NOMO-1 treated with dmso at 0.1 percent for 144 hours (cell line): ENCODE measurements around the gene AGPAT2.

Experiments
- DNase-seq: peaks from one replicate; lab custom pipeline; 2025; ENCODE audit not compliant: unreplicated experiment; lab: John Stamatoyannopoulos, UW

AGPAT2 gene

DNA sequence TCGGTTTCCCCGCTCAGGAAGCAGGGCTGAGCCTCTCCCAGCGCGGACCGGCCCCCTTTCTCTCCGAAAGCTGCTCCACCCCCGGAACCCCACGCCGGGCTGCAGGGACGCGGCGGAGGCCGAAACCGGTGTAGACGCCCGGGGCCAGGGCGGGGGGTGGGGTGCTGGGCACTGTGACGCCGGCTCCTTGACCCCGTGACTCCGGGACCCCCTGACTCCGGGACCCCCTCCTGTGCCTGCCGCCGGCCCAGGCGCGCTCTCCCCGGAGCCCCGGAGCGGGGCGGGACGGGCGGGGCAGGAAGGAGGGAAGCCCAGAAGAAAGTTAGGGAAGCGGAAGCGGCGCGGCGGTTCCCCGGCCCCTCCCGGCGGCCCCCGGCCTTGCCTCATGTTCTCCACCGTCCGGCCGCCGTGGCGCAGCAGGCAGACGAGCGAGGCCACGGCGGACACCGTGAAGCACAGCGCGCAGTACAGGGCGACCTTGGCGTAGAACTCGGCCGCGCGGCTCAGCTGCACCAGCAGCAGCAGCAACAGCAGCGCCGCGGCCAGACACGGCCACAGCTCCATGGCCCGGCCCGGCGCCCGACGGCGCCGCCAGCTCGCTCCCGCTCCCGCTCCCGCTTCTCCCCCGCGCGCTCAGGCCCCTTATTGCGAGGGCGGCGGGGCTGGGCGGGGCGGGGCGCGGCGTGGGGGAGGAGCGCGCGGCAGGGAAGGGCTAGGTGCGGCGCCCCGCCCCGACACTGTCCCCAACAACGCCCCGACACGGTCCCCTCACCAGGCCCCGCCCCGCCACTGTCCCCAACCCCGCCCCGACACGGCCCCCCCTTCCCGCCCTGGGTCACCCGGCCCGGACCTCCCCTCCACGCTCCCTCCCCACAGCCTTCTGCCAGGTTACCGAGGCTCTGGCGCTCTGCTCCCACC lies at the start of gene AGPAT2:
Gene AGPAT2 (minus strand): TSS at position 664 of the 918 bp plus-strand sequence. CDS start 100 bp downstream, at position 564.
- DNase-seq, result peak; percentile 86

DNA sequence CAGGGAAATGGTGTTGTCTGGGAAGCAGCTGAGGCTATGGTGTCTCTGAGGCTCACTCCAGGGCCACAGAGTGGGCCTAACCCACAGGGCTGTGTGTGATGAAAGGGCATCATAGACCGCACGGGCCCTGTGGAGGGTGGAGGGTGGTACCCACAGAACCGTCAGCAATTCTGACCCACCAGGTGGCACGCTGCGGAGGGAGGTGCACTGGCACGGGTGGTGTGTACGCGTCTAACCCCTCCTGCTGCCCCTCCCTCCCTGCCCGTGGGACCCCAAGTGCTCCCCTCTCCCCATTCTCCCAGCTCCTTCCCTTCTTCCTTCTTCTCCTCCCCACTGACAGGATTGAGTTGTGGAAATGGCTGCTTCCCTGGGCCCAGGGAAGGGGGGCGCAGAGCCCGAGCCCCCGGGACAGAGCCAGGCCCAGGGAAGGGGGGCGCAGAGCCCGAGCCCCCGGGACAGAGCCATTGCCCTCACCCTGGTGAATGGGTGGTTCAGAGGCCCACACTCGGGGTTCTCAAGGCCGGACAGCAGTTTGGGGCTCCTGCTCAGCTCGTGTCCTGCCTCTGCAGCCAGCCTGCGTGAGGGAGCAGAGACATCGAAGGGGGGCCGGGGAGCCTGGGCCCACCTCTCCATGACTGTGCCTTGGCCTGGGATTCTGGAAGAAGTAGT lies 48.7 kb upstream of the AGPAT2 start:
- DNase-seq, result no peak

DNA sequence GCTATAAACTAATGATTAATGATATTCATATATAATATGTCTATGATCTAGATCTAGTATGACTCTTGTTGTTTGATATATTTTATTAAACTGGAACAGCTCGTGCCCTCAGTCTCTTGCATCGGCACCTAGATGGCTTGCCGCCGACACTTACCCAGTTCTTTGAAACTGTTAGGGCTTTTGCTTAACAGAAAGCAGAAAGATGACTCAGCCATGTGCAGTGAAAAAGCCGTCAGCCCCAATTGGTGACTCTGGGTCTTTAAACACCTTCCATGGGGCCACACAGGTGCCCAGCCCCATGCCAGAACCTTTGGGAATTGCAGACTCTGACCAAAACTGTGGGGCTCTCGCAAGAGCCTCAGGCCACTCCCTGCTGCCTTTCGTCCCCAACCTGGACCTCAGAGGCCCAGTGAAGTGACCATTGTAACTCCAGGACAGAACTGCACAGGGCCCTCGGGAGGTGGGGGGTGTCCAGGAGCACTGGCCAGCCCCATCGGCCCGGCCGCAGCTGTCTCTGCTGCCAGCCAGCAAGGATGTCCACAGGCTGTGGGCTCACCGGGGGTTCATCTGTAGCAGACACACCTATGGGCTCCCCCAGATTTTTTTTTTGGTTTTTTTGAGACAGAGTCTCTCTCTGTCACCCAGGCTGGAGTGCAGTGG lies 47.7 kb upstream of the AGPAT2 start:
- DNase-seq, result no peak

DNA sequence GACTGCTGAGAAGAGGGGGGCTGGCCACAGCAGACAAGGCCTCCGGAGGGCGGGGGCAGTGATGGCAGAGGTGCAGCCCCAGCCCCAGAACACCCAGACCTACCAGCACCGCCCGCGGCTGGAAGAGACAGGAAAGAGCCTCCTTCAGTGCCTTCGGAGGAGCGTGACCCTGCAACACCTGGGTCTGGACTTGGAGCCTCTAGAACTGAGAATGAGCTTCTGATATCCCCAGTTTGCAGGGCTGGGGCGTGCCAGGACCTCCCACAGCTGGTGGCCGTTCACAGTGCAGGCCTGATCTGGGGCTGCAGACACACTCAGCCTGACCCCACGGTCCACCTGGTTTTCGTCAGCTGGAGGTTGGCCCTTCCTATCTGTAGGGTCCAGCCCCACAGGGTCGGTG lies 46.4 kb upstream of the AGPAT2 start:
- DNase-seq, result no peak

DNA sequence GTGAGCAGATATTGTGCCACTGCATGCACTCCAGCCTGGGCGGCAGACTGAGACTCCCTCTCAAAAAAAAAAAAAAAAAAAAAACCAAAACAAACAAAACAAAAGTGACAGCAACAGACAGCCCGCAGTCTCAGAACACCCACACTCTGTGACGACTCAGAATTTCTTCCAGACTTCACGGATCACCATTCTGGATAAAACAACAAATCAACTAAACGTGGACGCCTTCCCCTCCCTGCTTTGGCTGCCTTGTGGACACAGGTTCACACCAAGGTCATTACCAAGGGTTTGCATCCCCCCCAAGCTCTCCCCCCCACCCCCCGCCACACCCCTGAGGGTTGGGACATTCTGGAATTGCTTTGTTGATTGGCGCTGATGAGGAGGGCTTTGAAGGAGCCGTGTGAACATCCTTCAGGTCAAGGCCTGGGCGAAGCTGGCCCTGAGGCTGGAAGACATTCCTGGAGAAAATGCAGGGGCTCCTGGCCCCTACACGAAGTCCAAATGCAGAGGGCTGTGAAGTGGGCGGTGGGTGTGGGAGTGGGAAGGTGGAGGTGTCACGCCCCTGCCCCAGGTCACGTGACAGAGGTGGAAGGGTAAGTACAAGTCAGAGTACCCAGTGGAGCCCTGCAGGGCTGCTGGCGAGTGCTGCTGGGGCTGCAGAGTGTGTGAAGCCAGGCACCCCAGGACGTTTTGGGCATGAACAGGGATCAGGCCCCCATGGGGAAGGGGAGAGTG lies 45.4 kb upstream of the AGPAT2 start:
- DNase-seq, result no peak

DNA sequence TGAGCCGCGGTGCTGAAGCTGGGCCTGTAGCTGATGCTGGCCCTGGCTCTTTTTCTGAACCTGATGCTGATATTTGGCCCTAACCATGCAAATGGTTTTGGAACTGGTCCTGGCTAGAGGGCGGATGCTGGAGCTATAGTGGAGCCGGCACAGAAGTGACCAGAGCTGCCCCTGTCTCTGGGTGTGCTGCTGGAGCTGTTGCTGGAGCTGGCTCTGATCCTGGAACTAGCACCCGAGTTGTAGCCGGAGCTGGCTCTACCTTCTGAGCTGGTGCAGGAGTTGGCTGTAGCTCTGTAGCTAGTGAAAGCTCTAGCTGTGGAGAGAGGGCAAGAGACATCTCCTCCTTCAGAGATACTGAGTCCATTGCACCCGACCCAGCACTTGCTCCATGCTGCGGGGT lies 42.7 kb upstream of the AGPAT2 start:
- DNase-seq, result no peak

DNA sequence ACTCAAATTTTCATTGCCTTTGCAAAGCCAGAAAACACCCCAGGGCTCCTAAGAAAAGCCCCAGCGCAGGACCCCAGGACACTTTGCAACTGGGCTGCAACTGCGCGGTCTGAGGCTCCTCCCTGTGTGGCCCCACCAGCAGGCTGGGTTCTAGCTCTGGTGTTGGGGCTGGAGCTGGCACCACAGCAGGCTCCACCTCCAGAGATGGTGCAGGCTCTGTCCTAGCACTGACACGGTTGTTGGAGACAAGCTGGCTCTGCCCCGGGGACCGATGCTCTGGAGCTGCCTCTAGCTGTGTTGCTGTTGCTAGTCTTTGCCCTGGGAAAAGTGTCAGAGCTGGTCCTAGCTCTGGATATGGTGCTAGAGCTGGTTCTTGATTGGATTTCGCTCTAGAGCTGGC lies 41.9 kb upstream of the AGPAT2 start:
- no peak for DNase-seq

DNA sequence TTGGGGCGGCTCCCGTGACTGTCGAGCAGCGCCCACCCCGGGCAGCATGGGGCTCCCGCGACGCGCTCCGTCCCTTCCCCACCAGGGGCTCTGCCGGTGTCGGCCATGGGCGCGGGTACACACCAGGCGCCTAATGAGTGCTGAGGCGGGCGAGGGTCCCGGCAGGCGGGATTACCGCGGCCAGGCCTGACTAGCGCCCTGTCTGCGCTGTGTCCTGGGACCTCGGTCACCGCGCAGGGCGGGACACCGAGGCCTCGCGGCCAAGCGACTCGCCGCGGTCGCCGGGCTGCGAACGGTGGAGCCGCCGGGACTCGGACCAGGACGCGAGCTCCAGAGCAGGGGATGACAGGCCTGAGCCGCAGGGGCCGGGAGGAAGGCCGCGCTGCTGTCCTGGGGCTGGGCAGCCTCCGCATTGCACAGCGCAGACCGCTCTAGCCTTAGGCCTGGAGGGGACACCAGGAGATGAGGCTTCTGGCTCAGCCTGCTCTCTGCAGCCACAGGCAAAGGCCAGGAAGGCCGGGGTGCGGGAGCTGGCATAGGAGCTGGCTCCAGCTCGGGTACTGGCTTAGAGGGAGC lies 41.4 kb upstream of the AGPAT2 start:
- no peak for DNase-seq

DNA sequence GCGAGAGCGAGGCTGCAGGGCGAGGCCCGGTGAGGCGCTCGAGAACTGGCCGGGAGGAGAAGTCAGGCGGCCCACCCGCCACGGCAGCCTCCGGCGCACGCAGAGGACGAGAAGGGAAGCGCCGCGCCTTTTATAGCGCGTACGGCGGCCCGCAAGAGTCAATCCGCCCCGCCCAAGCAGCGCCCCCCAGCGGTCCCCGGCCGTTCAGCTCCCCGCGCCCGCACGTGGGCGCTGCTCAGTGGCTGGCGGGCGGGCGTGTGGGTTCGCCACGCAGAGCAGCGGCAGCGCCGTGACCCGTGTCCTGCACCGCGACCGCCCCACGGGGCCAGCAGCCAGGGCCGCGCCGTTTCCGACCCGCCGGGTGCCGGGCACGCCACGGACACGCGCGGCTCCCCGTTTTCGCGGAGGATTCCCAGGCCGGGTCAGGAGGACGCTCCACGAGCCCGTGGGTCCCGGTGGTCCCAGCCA lies 40.9 kb upstream of the AGPAT2 start:
- DNase-seq, result peak; percentile 87

DNA sequence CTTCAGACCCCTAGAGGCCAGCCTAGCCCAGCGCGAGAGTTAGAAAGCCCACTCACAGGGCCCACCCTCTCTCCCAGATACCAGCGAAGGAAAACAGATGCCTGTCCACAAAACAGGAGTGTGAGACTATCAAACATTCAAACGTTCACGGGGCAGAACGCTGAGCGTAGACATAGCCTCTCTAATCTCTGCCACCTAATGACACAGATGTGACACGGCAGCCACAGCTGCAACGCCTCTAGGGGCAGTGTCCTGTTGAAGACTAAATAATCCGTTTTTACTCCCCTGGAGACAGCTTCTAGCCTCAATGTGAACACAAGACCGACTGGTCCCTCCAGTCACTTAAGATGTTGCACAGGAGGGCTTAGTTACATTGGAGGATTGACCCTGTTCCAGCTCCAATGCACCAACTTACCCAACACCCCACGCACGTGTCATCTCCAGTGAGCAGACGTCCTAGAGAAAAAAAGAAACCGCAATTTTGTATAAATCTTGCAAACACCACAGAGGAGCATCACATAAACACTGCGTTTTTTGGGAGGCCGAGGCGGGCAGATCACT lies 39.5 kb upstream of the AGPAT2 start:
- no peak for DNase-seq

DNA sequence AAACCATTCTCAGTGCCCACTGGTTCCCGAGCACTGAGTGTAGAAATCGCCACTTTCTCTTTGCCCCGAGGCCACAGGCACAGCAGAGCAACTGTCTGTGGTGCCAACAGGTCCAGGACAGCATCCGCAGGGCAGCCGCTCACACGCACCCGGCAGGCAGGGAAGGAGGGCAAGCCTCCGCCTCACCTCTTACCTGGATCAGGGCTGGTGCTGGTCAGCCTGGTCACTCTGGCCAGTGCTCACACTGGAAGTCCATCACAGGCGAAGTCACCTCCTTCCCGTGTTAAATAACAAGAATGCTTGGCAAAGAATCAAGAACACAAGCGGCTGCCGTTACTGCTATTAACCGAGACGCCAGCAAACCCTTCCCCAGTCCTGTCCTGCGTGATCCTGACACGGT lies 38.9 kb upstream of the AGPAT2 start:
- DNase-seq, result no peak

DNA sequence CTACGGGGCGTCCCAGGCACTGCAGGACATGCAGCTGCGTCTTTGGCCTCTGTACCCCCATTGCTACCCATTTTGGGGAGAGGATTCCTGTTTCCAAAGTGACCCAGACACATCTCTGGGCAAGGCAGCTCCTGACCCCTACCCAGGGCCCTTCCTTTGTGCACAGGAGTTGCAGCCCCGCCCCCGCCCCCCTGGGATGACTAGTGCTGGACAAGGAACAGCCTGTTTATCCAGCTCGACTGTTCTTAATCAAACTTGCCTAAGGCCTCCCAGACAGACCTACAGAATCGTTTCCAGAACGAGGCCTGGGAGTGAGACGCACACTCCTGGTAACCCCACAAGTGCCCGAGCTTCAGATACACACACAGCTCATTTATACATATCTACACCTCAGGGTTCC lies 38.4 kb upstream of the AGPAT2 start:
- DNase-seq, result no peak

DNA sequence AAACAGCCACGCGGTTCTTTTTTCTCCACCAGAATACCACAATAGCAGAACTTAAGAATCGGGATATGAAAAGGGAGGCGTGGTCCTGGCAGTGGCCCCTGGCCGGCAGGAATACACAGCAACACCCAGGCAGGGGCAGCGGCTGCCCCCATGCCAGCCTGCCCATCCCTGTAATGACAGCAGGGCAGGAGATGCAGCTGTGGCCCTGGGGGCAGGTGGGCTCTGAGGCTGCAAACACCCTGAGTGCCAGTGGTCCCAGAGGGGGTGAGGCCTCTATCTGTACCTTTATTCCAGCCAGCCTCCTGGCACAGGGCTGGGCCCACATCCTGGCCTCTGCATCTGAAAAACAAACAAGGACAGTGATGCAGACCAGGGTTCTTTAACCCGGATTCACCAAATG lies 37.5 kb upstream of the AGPAT2 start:
- DNase-seq, result no peak

DNA sequence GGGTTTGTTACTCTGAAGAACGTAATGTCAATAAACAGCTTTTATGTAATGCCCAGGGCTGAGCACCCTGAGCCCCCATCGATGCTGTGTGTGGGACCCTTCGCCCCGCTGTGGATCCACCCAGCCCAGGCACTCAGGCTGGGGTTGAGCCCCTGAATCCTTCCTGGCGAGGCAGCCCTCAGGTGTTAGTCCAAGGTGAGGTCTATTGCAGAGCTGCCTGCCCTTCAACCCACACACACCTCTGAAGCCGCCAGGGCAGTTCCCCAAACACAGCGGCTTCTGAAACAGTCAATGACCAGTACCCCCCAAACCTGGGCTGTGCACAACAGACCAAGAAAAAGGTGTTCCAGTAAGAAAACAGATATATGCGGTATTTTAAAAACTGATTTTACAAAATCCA lies 36.7 kb upstream of the AGPAT2 start:
- no peak for DNase-seq

DNA sequence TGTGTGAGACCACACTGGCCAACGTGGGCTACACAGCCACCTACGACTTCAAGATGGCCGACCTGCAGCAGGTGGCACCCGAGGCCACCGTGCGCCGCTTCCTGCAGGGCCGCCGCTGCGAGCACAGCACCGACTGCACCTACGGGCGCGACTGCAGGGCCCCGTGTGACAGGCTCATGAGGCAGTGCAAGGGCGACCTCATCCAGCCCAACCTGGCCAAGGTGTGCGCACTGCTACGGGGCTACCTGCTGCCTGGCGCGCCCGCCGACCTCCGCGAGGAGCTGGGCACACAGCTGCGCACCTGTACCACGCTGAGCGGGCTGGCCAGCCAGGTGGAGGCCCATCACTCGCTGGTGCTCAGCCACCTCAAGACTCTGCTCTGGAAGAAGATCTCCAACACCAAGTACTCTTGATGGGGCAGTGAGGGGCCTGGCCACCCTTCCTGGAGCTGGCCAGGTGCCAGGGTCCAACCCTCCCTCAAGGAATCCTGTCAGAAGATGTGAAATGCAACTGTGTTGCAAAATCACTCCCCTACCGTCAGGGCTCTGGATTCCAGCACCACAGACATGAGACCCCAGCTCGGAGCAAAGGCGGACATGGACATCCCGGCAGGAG lies 36.2 kb upstream of the AGPAT2 start:
- no peak for DNase-seq

DNA sequence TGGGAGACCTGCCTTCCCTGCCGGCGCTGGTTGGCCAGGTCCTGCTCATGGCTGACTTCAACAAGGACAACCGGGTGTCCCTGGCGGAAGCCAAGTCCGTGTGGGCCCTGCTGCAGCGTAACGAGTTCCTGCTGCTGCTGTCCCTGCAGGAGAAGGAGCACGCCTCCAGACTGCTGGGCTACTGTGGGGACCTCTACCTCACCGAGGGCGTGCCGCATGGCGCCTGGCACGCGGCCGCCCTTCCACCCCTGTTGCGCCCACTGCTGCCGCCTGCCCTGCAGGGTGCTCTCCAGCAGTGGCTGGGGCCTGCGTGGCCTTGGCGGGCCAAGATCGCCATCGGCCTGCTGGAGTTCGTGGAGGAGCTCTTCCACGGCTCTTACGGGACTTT lies 35.7 kb upstream of the AGPAT2 start:
- no peak for DNase-seq

DNA sequence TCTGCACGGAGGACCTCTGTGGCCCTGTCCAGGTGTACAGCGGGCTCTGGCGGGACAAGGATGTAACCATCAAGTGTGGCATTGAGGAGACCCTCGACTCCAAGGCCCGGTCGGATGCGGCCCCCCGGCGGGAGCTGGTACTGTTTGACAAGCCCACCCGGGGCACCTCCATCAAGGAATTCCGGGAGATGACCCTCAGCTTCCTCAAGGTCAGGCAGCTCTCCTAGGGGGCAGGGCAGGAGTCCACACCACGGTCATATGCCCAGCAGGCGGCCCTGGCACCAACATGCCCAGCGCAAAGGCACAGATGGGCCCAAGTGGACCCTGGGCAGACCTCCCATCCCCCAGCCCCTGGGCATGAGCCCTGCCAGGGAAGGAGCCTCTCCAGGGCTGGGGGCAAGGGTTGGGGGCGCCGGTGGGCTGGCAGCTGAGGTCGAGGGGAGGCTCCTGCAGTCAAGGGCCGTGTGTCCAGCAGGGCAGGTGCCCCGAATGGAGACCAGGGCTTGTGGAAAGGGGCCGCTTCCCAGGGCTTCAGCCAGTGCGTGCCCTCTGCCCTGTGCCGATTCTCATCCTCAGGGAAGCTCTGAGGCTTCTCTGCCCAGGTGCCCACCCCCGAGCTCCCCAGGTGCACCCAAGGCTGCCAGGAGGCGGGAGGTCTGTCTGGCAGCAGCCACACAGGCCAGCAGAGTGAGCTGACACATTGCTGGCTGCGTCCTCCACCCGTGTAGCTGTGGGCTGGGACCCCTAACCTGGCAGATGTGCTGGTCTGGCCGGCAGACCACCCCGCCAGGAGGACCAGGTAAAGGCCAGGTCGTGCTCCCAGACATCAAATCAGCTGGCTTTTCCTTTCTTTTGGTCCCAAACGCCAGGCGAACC lies 35.1 kb upstream of the AGPAT2 start:
- no peak for DNase-seq

DNA sequence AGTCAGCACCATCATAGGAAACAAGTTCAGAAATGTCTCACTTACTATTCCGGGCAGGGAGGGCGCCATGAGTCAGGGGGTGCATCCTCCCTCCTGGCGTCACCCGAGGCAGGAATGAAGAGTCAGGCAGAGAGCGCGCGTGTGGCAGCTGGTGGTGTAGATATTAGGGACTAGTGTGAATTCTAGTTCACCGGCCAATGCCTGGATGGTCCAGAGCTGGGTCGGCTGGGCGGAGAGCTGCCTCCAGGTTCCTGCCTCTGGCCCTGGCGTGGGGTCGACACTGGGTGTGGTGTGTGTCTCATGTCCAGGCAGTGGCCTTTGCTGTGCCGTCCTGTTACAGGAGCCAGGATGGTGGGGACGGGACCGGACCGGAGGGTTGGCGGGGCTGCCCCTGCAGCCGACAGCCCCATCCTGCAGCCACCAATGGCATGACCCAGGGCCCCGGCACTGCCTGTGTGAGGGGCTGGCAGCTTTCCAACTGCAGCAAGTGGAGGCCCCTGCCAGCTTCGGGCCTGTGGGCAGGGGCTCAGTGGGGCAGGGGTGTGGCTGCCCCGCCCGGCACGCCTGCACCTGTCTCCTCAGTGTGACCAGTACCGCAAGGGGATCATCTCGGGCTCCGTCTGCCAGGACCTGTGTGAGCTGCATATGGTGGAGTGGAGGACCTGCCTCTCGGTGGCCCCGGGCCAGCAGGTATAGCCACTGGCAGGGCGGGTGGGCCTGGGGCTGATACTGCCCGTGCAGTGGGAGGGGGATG lies 34.3 kb upstream of the AGPAT2 start:
- DNase-seq, result no peak
